Activated CD4-positive, alpha-beta T cell treated with anti-CD3 and anti-CD28 coated beads for 4 hours (primary cell): ENCODE data around the gene WBP2NL.
A peak's percentile ranks its signal among the peaks of the same experiment; 100 is the strongest.
"Not testable (repeated sequence)": the region's sequence is repeated elsewhere in the genome, so short reads cannot be mapped to it uniquely, and the experiment has no call there.

Source experiments
- DNase-seq, 2 donors: peaks; one replicate each; pipeline ENCODE4 v3.0.0-alpha.2; 2020

The WBP2NL gene

GRCh38 chr22:42035256-42035655 is 36.7 kb downstream of the WBP2NL start:
- DNase-seq, result no peak

GRCh38 chr22:42039271-42039670 is 40.7 kb downstream of the WBP2NL start:
- DNase-seq, result no peak

- DNase-seq, result no peak
Observed at GRCh38 chr22:42041784-42042183, 43.2 kb downstream of the WBP2NL start.

GRCh38 chr22:42050641-42051180 is 52.1 kb downstream of the WBP2NL start:
- no peak for DNase-seq

- DNase-seq, result no peak
Observed at GRCh38 chr22:42052765-42053164, 54.2 kb downstream of the WBP2NL start.

GRCh38 chr22:42056757-42057511 is 58.3 kb downstream of the WBP2NL start:
- no peak for DNase-seq

- DNase-seq, result no peak
Observed at GRCh38 chr22:42060489-42060888, 61.9 kb downstream of the WBP2NL start.

GRCh38 chr22:42061041-42061440 is 62.5 kb downstream of the WBP2NL start:
- DNase-seq, result no peak

GRCh38 chr22:42062506-42063170 is 64.0 kb downstream of the WBP2NL start:
- DNase-seq, result no peak

GRCh38 chr22:42064629-42065028 is 66.0 kb downstream of the WBP2NL start:
- no peak for DNase-seq

GRCh38 chr22:42065438-42066125 is 67.0 kb downstream of the WBP2NL start:
- DNase-seq, result no peak

- no peak for DNase-seq
Observed at GRCh38 chr22:42066126-42066761, 67.7 kb downstream of the WBP2NL start.

GRCh38 chr22:42066937-42067336 is 68.3 kb downstream of the WBP2NL start:
- no peak for DNase-seq

- no peak for DNase-seq
Observed at GRCh38 chr22:42067671-42068251, 69.2 kb downstream of the WBP2NL start.

GRCh38 chr22:42068291-42068690 is 69.7 kb downstream of the WBP2NL start:
- DNase-seq, result no peak

GRCh38 chr22:42069801-42070516 is 71.4 kb downstream of the WBP2NL start:
- no peak for DNase-seq

GRCh38 chr22:42070517-42071422 is 72.2 kb downstream of the WBP2NL start, which contains the start of gene NAGA:
Gene NAGA, minus strand, starts transcription at chr22:42070812. Its CDS starts 515 bp downstream, at chr22:42070297.
- DNase-seq, result peak; percentile 81 to 89

- not testable (repeated sequence) for DNase-seq
Observed at GRCh38 chr22:42071508-42071907, 72.9 kb downstream of the WBP2NL start.

GRCh38 chr22:42072606-42073330 is 74.2 kb downstream of the WBP2NL start:
- DNase-seq, result no peak

- no peak for DNase-seq
Observed at GRCh38 chr22:42073621-42074041, 75.0 kb downstream of the WBP2NL start.
